Mesothelial cell of epicardium (in vitro differentiated cells): ENCODE data around the gene PKP4. TPM values are rescaled to one million over a fixed set of nuclear protein-coding genes. Genes with fewer than 3 reads are reported as not detected.
A peak's percentile ranks its signal among the peaks of the same experiment; 100 is the strongest.

ENCODE experiments used
- DNase-seq, 2 experiments: peaks; one replicate each; pipeline ENCODE4 v3.0.0; 2021; ENCODE audit warnings: low spot score in 2 of 2; ENCODE audit not compliant: unreplicated experiment in 2 of 2
- H3K27ac Mint-ChIP-seq: 2 replicates; pipeline ENCODE4 v1.8.0; 2021; ENCODE audit warnings: mixed read lengths
- H3K27me3 Mint-ChIP-seq: 2 replicates; pipeline ENCODE4 v1.8.0; 2021; ENCODE audit warnings: low read depth, mixed read lengths
- H3K36me3 Mint-ChIP-seq: 2 replicates; pipeline ENCODE4 v1.8.0; 2021; ENCODE audit warnings: mixed read lengths
- H3K4me1 Mint-ChIP-seq: 2 replicates; pipeline ENCODE4 v1.8.0; 2021; ENCODE audit warnings: mixed read lengths
- H3K4me3 Mint-ChIP-seq: 2 replicates; pipeline ENCODE4 v1.8.0; 2021; ENCODE audit warnings: mild to moderate bottlenecking, moderate library complexity, mixed read lengths
- H3K9me3 Mint-ChIP-seq: 2 replicates; pipeline ENCODE4 v1.8.0; 2021; ENCODE audit warnings: mixed read lengths
- CTCF ChIP-seq: fragments of 200-600 bp; sonication (generic); IDR thresholded peaks from one replicate; pipeline ENCODE4 v1.5.0; 2021; ENCODE audit warnings: antibody characterized with exemption; ENCODE audit not compliant: unreplicated experiment
- total RNA-seq: library from RNA; stranded (reverse); gene quantifications from 3 replicates; pipeline ENCODE4 v1.2.1, GENCODE V29; 2021

PKP4 gene
- total RNA-seq, 1 donor from 2014 or later: 70.8 TPM

GRCh38 chr2:158505448-158505934 is 48.7 kb downstream of the PKP4 start:
- Mint-ChIP-seq H3K36me3 (no peaks in the 10 kb centered on the region), H3K27me3 (no peaks in the 10 kb centered on the region), H3K4me3 (no peak overlapping the region), H3K27ac (peak overlapping the region; percentile 57), H3K9me3 (no peaks in the 10 kb centered on the region), H3K4me1 (peaks cover 53% of the 10 kb centered on the region)
- TF ChIP-seq CTCF: no peak
- DNase-seq: no peak

GRCh38 chr2:158507141-158507540 is 50.4 kb downstream of the PKP4 start:
- no peaks in the 10 kb centered on the region for H3K36me3 Mint-ChIP-seq
- H3K4me3 Mint-ChIP-seq: no peak overlapping the region
- DNase-seq: no peak
- peak overlapping the region; percentile 49 for H3K27ac Mint-ChIP-seq
- no peak for TF ChIP-seq CTCF
- no peaks in the 10 kb centered on the region for H3K9me3 Mint-ChIP-seq
- peaks cover 38% of the 10 kb centered on the region for H3K4me1 Mint-ChIP-seq
- no peaks in the 10 kb centered on the region for H3K27me3 Mint-ChIP-seq

- no peak for DNase-seq
- no peak for TF ChIP-seq CTCF
- Mint-ChIP-seq H3K9me3 (no peaks in the 10 kb centered on the region), H3K4me3 (no peak overlapping the region), H3K27me3 (no peaks in the 10 kb centered on the region), H3K4me1 (peaks cover 34% of the 10 kb centered on the region), H3K27ac (peak overlapping the region; percentile 49), H3K36me3 (no peaks in the 10 kb centered on the region)
These were observed 50.9 kb downstream of the PKP4 start for GRCh38 chr2:158507679-158508078.

GRCh38 chr2:158509928-158510797 is 53.4 kb downstream of the PKP4 start:
- Mint-ChIP-seq H3K27me3 (no peaks in the 10 kb centered on the region), H3K36me3 (peaks cover 13% of the 10 kb centered on the region), H3K27ac (peak overlapping the region; percentile 40), H3K9me3 (no peaks in the 10 kb centered on the region), H3K4me3 (no peak overlapping the region), H3K4me1 (peaks cover 22% of the 10 kb centered on the region)
- DNase-seq: no peak
- TF ChIP-seq CTCF: no peak

- DNase-seq: no peak
- no peaks in the 10 kb centered on the region for H3K27me3 Mint-ChIP-seq
- no peak overlapping the region for H3K4me3 Mint-ChIP-seq
- H3K36me3 Mint-ChIP-seq: peaks cover 13% of the 10 kb centered on the region
- no peak for TF ChIP-seq CTCF
- no peaks in the 10 kb centered on the region for H3K9me3 Mint-ChIP-seq
- peaks cover 18% of the 10 kb centered on the region for H3K4me1 Mint-ChIP-seq
- no peak overlapping the region for H3K27ac Mint-ChIP-seq
These were observed 54.1 kb downstream of the PKP4 start for GRCh38 chr2:158510887-158511286.
